Right kidney (tissue), 9 donors: ENCODE results near the gene SYTL5.
"Not testable (repeated sequence)": the region's sequence is repeated elsewhere in the genome, so short reads cannot be mapped to it uniquely, and the experiment has no call there.

Experiments
- DNase-seq: peaks from one replicate; pipeline ENCODE4 v3.0.0-alpha.2; 2016
- long read RNA-seq, 8 donors: transcript quantifications; one replicate each; lab custom pipeline, GENCODE V29; 2026

Gene SYTL5
- long read RNA-seq, donor 1 = 0 reads
- long read RNA-seq, donor 2 = 0 reads
- long read RNA-seq, donor 3 = 0 reads
- long read RNA-seq, donor 4 = 0 reads
- long read RNA-seq, donor 5 = 0 reads
- long read RNA-seq, donor 6 = 0 reads
- long read RNA-seq, donor 7 = 0 reads
- long read RNA-seq, donor 8 = 0 reads

DNA sequence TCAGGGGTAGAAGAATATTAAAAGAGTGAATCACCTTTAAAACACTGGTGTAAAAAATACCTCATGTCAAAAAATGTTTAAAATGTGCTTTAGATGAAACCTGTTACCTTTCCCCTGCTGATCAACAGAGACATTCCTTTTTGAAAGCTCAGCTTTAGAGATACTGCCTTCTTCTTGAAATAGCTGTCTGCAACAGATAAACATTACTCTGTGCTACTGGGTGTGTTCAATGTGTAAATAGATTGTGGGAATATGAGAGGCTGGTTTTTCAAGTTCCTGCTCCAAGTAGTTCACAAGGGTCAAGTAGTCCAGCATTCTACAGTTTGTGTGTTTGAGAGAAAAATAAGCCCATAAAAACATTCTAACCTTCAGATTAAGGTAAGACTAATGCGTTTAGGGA is at the start of gene SYTL5:
Gene SYTL5, plus strand, starts transcription at position 263 of the 400 bp plus-strand sequence. CDS start 27,337 bp downstream, outside the sequence.
- no peak for DNase-seq

DNA sequence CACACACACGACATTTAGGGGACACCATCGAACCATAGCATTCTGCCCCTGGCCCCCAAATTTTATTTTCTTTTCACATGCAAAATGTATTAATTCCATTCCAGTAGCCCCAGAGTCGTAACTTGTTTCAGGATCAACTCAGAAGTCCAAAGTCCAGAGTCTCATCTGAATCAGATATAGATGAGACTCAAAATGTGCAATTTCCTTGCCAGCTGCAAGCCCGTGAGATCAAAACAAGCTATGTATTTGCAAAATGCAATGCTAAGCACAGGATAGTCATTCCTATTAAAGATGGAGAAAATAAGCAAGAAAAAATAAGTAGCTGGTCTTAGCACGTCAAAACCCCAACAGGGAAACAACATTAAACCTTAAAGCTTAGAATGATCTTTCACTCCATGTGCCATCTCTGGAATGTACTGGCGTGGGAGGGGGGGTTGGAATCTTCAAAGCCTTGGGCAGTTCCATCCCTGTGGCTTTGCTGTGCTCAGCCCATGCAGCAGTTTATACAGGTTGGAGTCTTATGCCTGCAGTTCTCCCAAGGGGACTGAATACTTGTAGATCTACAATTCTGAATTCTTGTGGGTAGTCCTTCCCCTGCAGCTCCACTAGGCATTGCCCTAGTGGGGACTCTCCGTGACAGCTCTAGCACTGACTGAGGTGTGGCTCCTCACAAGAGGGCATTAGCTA is 47.7 kb upstream of the SYTL5 start:
- DNase-seq = no peak

DNA sequence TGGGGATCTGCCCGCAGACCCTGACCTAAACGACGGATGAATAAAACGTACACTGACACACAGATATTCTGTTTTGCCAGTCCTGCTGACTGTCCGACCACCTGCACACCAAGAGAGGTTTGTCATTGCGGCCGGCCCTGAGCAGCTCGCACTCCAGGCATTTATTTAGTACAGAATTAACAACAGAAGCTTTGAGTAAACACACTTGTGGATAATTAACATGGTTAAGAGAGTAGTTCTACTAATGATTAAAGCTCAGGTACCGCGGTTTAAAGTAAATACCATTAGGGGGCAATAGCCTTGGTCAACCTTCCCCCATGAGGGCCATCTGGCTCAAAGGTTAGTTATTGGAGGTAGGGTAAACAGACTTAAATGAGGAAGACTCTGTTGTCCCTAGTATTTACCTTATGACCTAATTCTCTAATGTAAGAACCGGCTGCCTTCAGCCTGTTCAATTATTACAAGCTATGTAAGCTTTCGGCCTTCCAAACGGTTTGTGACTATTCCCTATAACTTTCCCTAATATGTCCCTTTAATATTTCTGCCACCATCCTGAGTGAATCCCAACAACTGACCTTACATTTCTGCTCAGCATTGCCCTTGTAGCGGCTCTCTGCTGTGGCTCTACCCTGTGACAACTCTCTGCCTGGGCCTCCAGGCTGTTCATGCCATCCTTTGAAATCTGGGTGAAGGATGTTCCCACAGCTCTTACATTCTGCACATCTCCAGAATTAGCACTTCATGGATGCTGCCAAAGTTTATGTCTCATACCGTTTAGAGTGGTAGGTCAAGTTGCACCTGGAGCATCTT is 46.9 kb upstream of the SYTL5 start:
- no peak for DNase-seq

DNA sequence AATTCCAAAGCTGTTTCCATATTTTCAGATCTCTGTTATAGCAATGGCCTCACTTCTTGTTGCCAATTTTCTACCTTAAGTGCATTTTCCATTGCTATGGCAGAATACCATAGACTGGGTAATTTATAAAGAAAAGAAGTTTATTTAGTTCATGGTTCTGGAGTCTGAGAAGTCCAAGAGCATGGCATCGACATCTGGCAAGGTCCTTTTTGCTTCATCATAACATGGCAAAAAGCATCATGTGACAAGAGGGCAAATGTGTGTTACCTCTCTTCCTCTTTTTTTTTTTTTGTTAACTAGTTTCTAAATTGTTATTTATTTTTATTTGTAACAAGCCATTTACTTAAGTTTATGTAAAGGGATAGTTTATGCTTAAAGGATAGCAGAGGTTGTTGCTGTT is 45.2 kb upstream of the SYTL5 start:
- no peak for DNase-seq

DNA sequence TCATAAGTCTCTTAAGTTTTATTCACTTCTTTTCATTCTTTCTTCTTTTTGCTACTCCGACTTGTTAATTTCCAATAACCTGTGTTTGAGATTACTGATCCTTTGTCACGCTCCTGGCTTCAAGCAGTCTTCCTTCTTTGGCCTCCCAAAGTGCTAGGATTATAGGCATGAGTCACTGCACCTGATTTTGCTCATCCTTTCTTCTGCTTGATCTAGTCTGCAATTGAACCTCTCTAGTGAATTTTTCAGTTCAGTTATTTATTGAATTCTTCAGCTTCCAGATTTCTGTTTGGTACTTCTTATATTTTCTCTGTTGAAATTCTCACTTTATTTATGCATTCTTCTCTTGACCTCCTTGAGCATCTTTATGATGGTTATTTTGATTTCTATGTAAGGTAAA is 38.6 kb upstream of the SYTL5 start:
- no peak for DNase-seq

DNA sequence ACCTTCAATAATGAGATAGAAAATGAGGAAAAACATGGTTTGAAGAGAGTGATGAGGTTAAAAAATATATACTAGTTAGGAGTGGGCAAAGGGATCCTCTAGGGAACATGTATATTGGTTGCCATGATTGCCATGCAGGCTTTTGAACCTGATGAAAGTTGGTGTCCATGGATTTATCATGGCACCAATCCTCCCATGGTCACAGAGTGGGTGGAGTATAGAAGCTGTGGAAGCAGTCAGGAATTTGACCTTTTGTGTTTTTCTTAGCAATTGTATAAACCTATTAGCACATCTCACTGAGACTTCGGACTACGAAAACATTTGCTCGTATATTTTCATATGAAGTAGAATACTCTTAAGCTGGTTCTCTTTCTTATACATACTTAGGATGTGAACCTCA is 30.9 kb upstream of the SYTL5 start:
- DNase-seq = no peak

DNA sequence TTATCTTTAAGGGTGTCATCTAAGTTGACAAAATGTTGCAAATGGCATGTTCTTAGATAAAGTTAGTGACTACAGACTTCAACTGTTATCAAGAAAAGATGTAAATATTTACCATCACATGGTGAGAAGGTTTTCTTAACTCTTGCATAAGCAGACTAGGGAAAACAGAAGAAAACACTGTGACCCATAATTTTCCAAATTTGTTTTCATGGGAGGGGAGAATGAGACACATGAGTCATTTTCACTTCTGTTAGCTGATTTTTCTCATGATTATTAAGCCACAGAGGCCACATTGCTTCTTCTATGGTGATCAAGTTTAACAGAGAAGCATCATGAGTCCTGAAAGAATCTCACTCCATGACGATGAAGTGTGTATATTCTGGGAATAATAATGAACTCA is 30.2 kb upstream of the SYTL5 start:
- no peak for DNase-seq

DNA sequence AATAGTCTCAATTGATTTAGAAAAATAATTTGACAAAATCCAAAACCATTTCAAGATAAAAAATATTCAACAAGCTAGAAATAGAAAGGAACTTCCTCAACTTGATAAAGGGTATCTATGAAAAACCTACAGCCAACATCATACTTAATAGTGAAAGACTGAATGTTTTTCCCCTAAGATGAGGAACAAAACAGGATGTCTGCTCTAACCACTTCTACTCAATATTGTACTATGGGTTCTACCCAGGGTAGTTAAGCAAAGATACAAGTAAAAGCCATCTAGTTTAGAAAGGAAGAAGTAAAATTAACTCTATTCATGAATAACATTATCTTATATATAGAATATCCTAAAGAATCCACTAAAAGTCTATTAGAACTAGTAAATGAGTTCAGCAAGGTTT is 21.5 kb upstream of the SYTL5 start:
- no peak for DNase-seq

DNA sequence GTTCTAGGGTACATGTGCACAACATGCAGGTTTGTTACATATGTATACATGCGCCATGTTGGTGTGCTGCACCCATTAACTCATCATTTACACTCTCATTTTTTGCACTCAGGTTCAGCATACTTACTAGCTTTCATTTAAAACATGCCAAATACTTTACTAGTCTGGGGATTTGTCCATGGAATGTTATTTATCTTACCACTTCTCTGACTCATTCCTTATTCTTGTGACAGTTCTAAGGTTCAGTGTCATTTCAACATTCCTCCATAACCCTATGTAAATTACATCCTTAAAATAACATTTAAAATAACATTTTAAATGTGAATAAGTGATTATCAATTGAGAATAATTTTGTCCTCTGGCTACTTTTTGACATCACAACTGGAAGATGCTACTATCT is 19.5 kb upstream of the SYTL5 start:
- no peak for DNase-seq

DNA sequence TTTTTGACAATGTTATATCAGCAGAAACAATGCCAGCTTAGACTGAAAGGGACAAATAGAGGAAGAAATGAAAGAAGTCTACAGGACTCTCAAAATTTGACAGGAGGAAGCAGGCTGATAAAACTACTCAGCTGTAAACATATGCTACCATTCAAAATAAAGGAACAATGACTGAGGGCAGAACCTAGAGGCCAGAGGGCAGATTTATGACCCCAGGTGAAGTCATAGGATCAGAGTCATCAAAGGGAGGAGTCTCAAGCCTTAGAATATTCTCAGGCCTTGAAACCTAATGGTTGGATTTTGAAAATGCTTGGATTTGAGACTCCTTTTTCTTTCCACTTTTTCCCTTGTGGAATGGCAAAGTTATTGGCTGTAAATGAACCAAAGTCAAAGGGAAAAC is 17.0 kb upstream of the SYTL5 start:
- no peak for DNase-seq

DNA sequence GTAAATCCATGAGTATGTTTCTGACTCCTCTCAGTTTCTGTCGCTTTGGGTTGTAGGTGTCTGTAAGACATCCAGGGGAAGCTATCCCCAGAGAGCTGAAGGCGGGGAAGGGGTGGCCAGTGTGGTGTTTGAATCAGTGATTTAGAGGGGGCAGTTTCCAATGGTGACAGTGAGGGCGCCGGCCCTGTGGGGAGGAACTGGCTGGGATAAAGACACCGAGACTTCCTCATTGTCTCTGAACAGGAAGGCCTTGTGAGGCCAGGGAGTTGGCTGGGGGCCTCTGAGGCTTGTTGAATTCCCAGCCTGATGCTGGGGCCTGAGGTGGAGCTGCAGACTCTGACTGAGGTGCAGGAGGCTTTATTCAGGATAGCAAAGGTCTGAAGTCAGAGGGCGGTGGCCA is 15.1 kb upstream of the SYTL5 start:
- not testable (repeated sequence) for DNase-seq

DNA sequence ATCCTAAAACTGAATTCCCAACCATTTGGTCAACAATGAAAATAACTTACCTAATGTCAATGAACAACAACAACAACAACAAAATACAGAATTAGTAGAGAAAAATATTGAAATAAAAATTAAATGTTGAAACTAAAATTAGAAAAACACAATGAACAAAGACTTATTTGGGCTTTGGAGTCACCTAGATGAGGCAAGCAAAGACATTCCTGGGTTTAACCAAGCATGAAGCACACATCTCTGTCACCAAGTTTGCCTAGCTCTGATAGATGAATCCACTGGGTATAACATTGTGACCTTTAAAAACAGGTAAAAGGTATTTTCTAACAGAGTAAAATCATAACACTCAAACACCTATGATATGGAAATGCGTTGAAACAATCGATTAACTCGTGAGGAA is 13.2 kb upstream of the SYTL5 start:
- no peak for DNase-seq

DNA sequence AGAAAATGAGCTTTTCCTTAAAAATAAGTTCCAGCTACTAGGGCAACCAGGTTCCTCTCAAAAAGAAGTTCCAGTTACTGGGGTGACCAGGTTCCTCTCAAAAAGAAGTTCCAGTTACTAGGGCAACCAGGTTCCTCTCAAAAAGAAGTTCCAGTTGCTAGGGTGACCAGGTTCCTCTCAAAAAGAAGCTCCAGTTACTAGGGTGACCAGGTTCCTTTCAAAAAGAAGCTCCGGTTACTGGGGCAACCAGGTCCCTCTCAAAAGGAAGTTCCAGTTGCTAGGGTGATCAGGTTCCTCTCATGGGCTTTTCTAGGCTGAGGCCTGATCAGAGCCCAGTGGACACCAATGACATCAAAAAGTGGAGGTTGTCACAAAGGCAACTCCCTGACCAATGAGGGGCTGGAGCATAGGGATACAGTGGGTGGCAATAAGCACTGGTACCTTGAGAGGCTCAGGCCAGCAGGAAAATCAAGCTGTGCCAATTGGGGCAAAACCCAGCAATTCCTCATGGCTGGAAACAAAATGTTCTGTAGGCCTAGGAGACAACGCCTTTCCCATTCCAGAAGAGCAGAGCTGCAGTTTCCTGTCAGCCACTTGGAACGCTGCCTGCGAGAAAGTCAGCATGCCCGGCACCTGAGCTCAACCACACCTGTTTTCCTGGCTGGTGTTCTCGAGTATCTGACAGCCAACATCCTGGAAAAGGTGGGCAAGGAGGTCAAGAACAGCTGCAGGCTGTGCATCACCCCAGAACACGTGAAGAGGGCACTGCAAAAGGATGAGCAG is 12.3 kb upstream of the SYTL5 start:
- DNase-seq = no peak

DNA sequence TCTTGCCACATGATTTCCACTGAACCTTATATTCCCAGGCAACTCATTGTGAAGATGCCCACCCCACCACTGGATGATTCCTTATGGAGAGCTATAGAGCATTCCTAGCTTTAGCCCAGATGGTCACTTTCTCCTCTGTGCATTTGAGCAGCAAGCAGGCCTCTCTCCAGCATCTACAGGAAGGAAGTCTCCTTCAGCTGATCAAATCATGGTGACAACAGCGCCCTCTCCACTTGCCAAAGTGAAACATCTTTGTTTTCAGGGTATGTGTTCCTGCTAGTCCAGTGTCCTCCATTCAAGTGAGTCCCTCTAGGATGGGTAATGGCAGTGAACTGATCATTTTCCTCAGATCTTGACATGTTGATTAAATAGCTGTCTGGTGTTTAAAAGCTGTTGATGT is 10.9 kb upstream of the SYTL5 start:
- no peak for DNase-seq

DNA sequence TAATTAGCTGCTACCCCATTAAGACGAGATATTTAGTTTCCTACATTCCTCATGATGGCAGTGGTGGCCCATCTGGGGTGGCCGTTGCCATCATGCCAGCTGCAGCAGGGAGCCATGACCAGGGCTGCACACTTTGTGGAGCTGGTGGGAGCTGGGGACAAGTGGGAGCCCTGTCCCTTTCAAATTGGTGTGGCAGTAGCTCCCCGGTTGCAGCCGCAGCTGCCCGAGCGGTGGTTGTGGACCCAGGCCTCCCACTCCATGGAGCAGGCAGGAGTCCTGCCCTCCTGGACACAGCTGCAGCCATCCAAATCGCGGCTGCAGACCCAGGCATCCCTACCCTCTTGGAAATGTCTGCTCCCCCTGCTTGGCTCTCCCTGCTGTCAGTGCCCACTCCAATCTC is 9.3 kb upstream of the SYTL5 start:
- DNase-seq = no peak

DNA sequence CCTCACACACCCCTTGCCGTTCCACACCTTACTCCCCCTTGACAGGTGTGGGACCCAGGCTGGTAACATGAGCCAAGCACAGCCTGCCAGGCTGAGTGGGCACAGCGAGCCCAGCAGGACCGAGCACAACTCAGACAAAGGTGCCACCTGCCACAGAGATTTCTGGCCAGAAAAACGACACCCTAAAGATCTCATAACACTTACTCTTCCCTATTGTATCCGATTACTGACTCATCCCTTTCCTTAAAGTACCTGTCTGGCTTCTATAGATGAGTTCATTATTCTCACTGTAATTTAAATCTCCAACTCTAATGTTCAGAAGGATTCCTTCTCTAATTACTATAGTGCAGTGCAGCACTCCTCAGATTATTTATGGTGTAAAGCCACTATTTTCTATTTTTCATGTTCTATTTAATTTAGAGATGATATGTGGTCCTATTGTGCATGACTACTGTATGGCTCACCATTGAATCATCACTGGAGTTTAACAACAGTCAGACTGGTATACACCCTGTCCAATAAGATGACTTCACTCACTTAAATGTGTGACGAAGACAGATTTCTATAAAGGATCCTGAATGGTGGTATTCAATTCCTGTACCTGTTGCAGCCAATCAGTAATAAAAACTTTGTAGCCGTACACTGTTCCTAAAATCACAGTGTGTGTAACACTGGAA is 7.6 kb upstream of the SYTL5 start:
- DNase-seq = no peak

DNA sequence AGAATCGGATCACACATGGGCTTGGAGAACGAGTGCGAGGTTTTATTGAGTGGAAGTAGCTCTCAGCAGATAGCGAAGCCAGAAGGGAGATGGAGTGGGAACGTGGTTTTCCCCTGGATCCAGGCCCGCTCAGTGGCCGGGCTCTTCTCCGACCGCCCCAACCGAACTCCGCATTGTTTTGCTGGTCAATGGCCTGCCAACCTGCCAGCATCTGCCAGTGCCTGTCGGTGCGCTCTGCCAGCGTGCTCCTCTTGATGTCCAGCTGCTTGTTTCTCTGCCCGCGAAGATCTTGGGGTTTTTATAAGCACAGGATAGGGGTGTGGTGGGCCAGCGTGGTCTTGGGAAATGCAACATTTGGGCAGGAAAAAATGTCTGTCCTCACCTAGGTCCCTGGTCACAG is 5.6 kb upstream of the SYTL5 start:
- DNase-seq = no peak

DNA sequence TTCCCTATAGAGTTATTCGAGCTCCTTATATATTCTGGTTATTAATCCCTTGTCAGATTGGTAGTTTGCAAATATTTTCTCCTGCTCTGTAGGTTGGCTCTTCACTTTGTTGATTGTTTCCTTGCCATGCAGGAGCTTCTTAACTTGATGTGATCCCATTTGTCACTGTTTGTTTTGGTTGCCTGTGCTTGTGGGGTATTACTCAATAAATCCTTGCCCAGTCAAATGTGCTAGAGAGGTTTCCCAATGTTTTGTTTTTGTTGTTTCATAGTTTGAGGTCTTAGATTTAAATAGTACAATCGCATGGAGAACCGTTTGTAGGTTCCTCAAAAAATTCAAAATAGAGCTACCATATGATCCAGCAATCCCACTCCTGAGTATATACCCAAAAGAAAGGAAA is 2.3 kb upstream of the SYTL5 start:
- no peak for DNase-seq

DNA sequence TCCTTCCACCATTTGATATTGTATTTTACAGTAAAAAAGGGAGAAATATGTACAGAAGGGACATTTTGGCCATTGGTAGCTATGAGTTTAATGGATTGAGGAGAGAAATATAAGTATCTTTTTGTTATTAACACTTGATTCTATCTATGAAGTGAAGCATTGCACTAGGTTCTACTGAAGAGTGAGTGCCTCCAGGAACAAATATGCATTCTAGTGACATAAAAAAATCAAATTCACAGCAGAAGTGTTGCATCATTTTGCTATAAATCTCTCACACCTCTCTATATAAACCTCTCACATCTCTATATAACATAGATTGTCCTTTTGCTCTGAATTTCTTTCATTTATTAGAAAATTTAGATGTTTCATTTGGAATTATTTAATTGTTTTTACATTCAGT is 425 bp downstream of the SYTL5 start:
- no peak for DNase-seq

DNA sequence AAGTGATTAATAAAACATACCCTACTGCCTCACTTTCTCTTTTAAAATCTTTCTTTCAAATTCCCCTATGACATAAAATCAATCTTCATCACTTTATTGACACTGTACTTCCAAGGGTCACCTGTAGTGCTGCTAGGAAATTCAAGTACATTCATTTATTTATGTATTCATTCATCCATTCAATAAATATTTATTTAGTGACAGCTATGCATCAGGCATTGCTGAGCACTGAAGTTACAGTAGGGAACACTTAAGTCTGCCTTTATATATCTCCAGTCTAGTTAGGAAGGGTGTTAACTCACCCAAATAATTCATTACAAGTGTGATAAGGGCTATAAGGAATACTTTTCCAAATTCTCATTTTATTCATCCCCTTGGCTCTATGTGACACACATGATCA is 2.3 kb downstream of the SYTL5 start:
- no peak for DNase-seq

DNA sequence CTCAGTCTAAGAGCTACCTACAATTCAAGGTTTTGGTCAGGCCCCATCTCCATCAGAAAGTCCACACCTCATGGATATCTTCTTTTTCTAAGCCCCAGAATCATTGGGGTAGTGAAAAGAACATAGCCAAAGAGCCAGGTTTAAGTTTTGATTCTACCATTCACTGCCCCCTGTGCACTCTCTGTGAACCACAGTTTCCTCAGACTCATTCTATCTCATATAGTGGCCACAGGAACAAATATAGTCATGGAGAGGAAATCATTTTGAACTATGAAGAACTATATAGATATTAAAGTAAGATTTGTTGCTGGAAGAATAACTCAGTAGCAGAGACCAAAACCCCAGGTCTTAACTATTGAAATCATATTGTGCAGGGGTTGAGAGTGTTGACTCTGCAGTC is 3.3 kb downstream of the SYTL5 start:
- DNase-seq = no peak

DNA sequence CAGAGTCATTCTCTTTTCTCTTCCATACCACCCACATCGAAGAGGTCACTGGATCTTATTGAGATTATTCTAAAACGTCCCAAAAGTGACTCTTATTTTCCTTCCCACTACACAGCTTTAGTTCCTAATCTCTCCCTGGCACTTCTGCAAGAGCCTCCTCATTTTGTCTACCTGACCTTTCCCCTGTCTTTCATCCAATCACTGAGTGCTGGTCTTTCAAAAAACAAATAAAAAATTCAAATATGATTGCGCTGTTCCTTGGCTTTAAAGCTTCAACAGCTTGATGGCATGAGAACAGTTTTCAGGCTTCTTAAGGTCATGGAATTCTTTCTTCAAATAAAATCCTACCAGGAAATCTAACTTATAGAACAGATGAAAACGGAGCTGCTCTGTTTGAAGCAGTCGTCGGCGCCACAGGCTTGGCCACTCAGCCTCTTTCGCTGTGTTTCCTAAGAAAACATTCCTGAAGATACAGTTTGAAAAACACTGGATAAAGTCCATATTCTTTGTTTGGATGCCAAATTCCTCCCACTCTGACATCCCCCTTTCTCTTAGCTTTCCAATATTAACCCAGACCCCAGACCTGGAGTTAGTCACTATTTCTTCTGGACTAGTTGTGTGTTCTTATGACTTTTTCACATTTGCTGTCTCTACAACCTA is 12.5 kb downstream of the SYTL5 start:
- no peak for DNase-seq
